Endothelial cell (in vitro differentiated cells): ENCODE data around the gene MGAT3. TPM values are rescaled to one million over a fixed set of nuclear protein-coding genes. Genes with fewer than 3 reads are reported as not detected.

Experiments
- DNase-seq: peaks from one replicate; pipeline ENCODE4 v3.0.0; 2021; ENCODE audit warnings: low spot score
- H3K27ac Mint-ChIP-seq: one replicate; pipeline ENCODE4 v1.8.0; 2021; ENCODE audit warnings: mixed read lengths, inconsistent platforms; ENCODE audit not compliant: unreplicated experiment
- H3K27me3 Mint-ChIP-seq: one replicate; pipeline ENCODE4 v1.8.0; 2021; ENCODE audit warnings: mild to moderate bottlenecking, moderate library complexity, mixed read lengths, inconsistent platforms; ENCODE audit not compliant: unreplicated experiment
- H3K36me3 Mint-ChIP-seq: one replicate; pipeline ENCODE4 v1.8.0; 2021; ENCODE audit warnings: mild to moderate bottlenecking, low read depth, mixed read lengths, inconsistent platforms; ENCODE audit not compliant: unreplicated experiment
- H3K4me1 Mint-ChIP-seq: one replicate; pipeline ENCODE4 v1.8.0; 2021; ENCODE audit warnings: mild to moderate bottlenecking, mixed read lengths, inconsistent platforms; ENCODE audit not compliant: unreplicated experiment
- H3K4me3 Mint-ChIP-seq: one replicate; pipeline ENCODE4 v1.8.0; 2021; ENCODE audit warnings: mild to moderate bottlenecking, mixed read lengths, inconsistent platforms; ENCODE audit not compliant: unreplicated experiment
- H3K9me3 Mint-ChIP-seq: one replicate; pipeline ENCODE4 v1.8.0; 2021; ENCODE audit warnings: mixed read lengths, inconsistent platforms; ENCODE audit not compliant: unreplicated experiment
- CTCF ChIP-seq: fragments of 200-600 bp; sonication (generic); IDR thresholded peaks from one replicate; pipeline ENCODE4 v1.5.0; 2021; ENCODE audit warnings: antibody characterized with exemption; ENCODE audit not compliant: unreplicated experiment
- total RNA-seq: library from RNA; stranded (reverse); fragmentation: NEBNext Ultra II Directional; extraction: Animal tissue kit (Norgen Biotek cat#: 25700); gene quantifications from one replicate; pipeline ENCODE4 v1.2.1, GENCODE V29; 2021; ENCODE audit not compliant: unreplicated experiment

MGAT3 gene
- total RNA-seq, 1 donor from 2014 or later = 0.87 TPM

- Mint-ChIP-seq H3K27ac (no peak overlapping the region), H3K4me3 (no peak overlapping the region), H3K4me1 (peaks cover 2% of the 10 kb centered on the region), H3K27me3 (peaks cover 11% of the 10 kb centered on the region), H3K36me3 (no peaks in the 10 kb centered on the region), H3K9me3 (no peaks in the 10 kb centered on the region)
- no peak for TF ChIP-seq CTCF
- DNase-seq = no peak
These were observed 20.7 kb downstream of the MGAT3 start for GRCh38 chr22:39477542-39477941.

GRCh38 chr22:39478441-39478850, 21.6 kb downstream of the MGAT3 start:
- no peak overlapping the region for H3K27ac Mint-ChIP-seq
- TF ChIP-seq CTCF = no peak
- no peaks in the 10 kb centered on the region for H3K4me1 Mint-ChIP-seq
- no peak overlapping the region for H3K4me3 Mint-ChIP-seq
- no peaks in the 10 kb centered on the region for H3K9me3 Mint-ChIP-seq
- H3K36me3 Mint-ChIP-seq = no peaks in the 10 kb centered on the region
- H3K27me3 Mint-ChIP-seq = peaks cover 8% of the 10 kb centered on the region
- DNase-seq = peak; percentile 60

DNA sequence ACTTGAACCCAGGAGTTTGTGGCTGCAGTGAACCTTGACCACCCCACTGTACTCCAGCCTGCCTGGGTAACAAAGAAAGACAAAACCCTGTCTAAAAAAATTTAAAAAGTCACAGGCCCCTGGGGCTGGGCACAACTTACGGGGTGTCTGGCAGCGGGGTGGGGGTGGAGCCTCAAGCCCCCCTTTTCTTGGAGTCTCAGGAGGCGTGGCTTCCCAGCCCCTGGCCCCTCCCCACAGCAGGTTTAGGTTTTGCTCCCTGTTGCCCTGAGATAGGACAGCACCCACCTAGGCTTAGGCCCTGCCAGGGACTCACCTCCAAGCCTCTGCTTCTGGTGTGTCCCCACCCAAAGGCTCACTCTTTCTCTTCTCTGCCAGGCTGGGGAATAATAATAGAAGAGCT, 22.4 kb downstream of the MGAT3 start:
- no peaks in the 10 kb centered on the region for H3K9me3 Mint-ChIP-seq
- no peak overlapping the region for H3K27ac Mint-ChIP-seq
- TF ChIP-seq CTCF = no peak
- no peak overlapping the region for H3K4me3 Mint-ChIP-seq
- H3K27me3 Mint-ChIP-seq = peaks cover 8% of the 10 kb centered on the region
- DNase-seq = no peak
- no peaks in the 10 kb centered on the region for H3K4me1 Mint-ChIP-seq
- H3K36me3 Mint-ChIP-seq = no peaks in the 10 kb centered on the region

GRCh38 chr22:39480557-39480956, 23.7 kb downstream of the MGAT3 start:
- H3K27me3 Mint-ChIP-seq = peaks cover 8% of the 10 kb centered on the region
- no peak overlapping the region for H3K27ac Mint-ChIP-seq
- no peak for DNase-seq
- H3K4me3 Mint-ChIP-seq = no peak overlapping the region
- no peaks in the 10 kb centered on the region for H3K9me3 Mint-ChIP-seq
- TF ChIP-seq CTCF = no peak
- H3K4me1 Mint-ChIP-seq = no peaks in the 10 kb centered on the region
- no peaks in the 10 kb centered on the region for H3K36me3 Mint-ChIP-seq

GRCh38 chr22:39481054-39481453, 24.2 kb downstream of the MGAT3 start:
- no peak for TF ChIP-seq CTCF
- H3K4me3 Mint-ChIP-seq = no peak overlapping the region
- H3K27me3 Mint-ChIP-seq = peaks cover 7% of the 10 kb centered on the region
- H3K36me3 Mint-ChIP-seq = no peaks in the 10 kb centered on the region
- no peaks in the 10 kb centered on the region for H3K9me3 Mint-ChIP-seq
- no peaks in the 10 kb centered on the region for H3K4me1 Mint-ChIP-seq
- H3K27ac Mint-ChIP-seq = no peak overlapping the region
- DNase-seq = no peak
